Sigmoid colon (tissue), 4 donors: ENCODE data around the gene NELFCD.

Experiments used
- EP300 ChIP-seq, 4 donors: sonication (generic); formaldehyde crosslinking; IDR thresholded peaks; one replicate each; pipeline ENCODE4 v1.6.1; 2017; ENCODE audit warnings: antibody characterized with exemption in 4 of 4
- POLR2A ChIP-seq, 2 donors: fragments of 450-650 bp; IDR thresholded peaks; one replicate each; pipeline ENCODE4 v1.6.1; 2016; ENCODE audit warnings: antibody characterized with exemption in 2 of 2, mild to moderate bottlenecking in 2 of 2, moderate library complexity in 2 of 2
- TF ChIP-seq, protein P1 (sequence below), 4 experiments: fragments of 450-650 bp in 3 of 4; fragments of 200-600 bp in 1 of 4; IDR thresholded peaks; one replicate each; pipeline ENCODE4 v1.5.1; 2016 to 2019; ENCODE audit warnings: antibody characterized with exemption in 4 of 4, mild to moderate bottlenecking in 3 of 4, moderate library complexity in 2 of 4

DNA sequence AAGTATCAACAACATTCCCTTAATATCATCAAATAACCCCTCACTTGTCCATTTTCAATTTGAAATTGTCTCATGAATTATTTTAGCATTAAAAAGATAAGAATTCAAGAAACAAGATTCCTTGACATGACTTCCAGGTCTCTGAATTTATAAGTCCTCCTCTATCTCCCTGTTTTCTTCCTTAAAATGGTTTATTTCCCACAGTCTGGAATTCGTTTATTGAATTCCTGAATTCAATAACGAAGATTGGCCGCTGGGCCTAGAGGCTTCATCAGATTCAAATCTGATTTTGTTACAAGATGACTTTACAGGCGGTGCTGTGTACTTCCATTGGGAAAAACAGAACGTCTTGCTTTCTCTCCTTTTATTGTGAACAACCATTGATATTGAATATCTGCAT is 48.9 kb upstream of the NELFCD start:
- TF ChIP-seq, protein P1, sequence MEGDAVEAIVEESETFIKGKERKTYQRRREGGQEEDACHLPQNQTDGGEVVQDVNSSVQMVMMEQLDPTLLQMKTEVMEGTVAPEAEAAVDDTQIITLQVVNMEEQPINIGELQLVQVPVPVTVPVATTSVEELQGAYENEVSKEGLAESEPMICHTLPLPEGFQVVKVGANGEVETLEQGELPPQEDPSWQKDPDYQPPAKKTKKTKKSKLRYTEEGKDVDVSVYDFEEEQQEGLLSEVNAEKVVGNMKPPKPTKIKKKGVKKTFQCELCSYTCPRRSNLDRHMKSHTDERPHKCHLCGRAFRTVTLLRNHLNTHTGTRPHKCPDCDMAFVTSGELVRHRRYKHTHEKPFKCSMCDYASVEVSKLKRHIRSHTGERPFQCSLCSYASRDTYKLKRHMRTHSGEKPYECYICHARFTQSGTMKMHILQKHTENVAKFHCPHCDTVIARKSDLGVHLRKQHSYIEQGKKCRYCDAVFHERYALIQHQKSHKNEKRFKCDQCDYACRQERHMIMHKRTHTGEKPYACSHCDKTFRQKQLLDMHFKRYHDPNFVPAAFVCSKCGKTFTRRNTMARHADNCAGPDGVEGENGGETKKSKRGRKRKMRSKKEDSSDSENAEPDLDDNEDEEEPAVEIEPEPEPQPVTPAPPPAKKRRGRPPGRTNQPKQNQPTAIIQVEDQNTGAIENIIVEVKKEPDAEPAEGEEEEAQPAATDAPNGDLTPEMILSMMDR (IDR thresholded peaks at IDR 0.05), result no peak
- TF ChIP-seq POLR2A (IDR thresholded peaks at IDR 0.05) (no peak), EP300 (IDR thresholded peaks at IDR 0.05) (no peak)
